ENCODE data around the gene PFN1.

PFN1 gene

GRCh38 chr17:4948166-4948930, at the start of gene PFN1:
Gene PFN1, minus strand, starts transcription at chr17:4948530. Its CDS starts 136 bp downstream, at chr17:4948394.
- DNase-seq (ENCODE audit: low read depth, low spot score) = peak; percentile 78

- peak; percentile 77 for DNase-seq (ENCODE audit: low read depth, low spot score)
These were observed 49.1 kb upstream of the PFN1 start, which contains the start of the genes INCA1 and KIF1C for GRCh38 chr17:4997302-4998026. Gene INCA1, minus strand, starts transcription at chr17:4997522. Its CDS starts 3,085 bp downstream, at chr17:4994437. Gene KIF1C, plus strand, starts transcription at chr17:4997950. Its CDS starts 2,297 bp downstream, at chr17:5000247.

DNA sequence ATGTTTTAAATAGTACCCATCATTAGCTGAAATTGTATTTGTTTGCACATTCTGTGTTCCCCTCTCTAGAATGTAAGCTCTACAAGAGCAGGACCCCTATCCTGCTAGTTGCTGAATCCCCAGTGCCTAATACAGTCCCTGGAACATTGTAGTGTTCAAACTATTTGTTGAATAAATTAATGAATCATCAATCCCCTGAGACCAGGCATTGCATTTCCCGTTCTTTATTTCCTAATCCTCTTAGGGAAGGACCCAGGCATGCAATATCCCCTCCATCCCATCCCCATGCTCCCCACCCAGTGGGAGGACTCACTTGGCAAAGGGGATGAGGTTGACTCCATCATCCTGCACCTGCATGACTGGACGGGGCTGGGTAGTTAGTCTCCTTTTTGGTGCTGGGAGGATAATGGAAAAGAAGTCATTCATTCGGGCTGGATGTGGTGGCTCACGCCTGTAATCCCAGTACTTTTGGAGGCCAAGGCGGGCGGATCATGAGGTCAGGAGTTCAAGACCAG, 45.8 kb upstream of the PFN1 start:
- no peak for DNase-seq (ENCODE audit: low read depth, low spot score)

DNA sequence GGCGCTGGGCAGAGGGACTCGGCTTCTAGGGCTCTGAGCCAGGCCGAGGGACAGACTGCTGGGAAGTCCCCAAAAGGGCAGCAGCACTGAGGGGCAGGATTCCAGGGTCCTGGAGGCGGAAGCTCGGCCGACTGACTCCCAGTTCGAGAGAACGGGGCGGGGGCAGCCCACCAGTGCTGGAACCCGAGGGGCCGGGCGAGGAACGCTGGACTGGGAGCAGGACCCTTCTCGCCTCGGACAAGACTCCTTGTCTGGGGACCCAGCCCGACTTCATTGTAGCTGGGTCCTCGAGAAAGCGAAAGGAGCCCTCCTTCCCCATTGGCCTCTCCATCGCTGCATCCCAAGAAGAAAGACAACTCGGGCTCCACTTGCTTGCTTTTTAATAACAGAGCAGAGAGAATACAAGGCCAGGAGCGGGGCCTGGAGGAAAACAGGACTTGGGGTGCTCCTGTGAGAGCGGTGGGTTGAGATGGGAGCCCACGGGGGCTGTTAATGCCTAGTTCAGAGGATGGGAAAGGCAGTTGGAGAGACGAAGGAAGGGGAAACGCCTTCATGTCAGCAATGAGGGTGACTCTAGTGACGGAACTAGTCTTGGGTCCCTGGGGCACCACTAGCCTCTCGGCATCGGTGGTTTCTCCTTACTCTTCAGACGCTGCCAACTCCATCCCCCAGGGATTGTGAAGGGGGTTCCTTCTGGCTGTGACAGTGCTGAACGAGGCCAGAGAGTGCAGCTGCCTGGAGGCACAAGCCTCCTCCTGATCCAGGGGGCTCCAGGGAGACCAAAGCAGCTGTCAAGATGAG, 39.6 kb upstream of the PFN1 start:
- DNase-seq (ENCODE audit: low read depth, low spot score) = no peak

GRCh38 chr17:4986951-4987766, 38.8 kb upstream of the PFN1 start, which contains the start of gene CAMTA2:
Gene CAMTA2, minus strand, starts transcription at chr17:4987675. Its CDS starts 1,453 bp downstream, at chr17:4986222.
- DNase-seq (ENCODE audit: low read depth, low spot score) = peak; percentile 77

- DNase-seq (ENCODE audit: low read depth, low spot score) = no peak
These were observed 38.1 kb upstream of the PFN1 start for GRCh38 chr17:4986403-4986802.

- no peak for DNase-seq (ENCODE audit: low read depth, low spot score)
These were observed 34.0 kb upstream of the PFN1 start for GRCh38 chr17:4982305-4982704.

DNA sequence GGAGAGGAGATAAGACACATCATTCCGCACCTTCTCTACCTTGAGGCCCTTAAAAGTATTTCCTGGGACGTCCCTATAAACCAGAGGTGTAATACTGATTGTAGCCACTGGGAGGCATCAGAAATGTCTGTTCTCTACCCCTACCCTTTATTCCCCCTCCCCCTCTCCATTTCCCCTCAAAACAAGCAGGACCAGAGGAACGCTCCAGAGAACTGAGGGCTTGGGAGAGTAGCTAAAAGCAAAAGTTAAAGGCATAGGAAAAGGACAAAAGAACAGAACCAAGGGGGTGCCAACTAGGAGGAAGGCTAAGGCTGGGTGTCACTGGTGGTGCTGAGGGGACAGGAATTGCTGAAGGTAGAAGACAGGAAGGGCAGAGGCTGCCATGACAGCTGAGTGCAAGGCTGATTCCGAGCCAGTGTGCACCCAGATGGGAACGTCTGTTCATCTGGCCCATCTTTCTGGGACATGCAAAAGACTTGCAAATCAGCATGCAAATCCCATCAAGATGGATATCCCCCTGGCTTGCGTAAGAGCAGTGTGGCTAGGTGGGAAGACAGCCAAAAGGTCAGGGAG, 32.4 kb upstream of the PFN1 start:
- no peak for DNase-seq (ENCODE audit: low read depth, low spot score)

- DNase-seq (ENCODE audit: low read depth, low spot score) = no peak
These were observed 30.4 kb upstream of the PFN1 start for GRCh38 chr17:4978726-4979125.

- DNase-seq (ENCODE audit: low read depth, low spot score) = no peak
These were observed 25.9 kb upstream of the PFN1 start for GRCh38 chr17:4974115-4974670.

DNA sequence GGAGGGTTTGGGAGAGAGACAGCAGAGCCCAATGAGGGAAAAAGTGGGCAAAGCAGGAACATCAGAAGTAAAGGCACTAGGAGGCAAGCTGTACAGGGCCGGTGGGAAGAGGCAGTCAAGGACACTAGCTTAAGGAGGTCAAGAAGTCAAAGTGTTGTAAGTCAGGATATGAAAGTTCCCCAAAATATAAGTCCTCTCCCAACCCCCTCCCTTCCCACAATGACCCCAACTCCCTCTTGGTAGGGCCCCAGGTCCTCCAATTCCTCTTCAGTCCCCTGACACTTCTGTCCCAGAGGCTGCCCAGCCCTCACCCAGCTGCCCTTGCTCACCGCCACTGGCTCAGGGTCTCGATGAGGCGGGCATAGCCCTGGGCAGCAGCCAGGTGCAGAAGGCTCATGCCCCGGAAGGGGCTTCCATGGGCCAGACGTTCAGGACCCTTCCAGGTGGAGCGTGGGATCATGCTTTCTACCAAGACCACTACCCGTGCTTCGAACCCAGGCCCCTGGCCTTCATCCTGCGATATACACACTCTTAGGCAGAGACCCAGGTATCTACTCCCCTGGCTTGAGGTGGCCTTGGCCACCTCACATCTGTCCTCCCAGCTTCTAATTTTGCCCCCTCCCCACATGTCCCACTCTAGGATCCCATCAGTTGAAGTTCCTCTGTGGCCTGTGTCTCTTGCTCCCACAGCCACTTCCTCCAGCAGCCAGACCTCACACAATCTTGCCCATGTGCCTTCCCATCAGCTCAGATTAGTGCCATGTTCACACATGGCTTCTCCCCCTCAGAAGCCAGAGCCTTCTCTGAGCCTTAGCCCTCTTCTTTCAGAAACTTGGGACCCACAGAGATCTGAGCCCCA, 25.2 kb upstream of the PFN1 start:
- no peak for DNase-seq (ENCODE audit: low read depth, low spot score)

DNA sequence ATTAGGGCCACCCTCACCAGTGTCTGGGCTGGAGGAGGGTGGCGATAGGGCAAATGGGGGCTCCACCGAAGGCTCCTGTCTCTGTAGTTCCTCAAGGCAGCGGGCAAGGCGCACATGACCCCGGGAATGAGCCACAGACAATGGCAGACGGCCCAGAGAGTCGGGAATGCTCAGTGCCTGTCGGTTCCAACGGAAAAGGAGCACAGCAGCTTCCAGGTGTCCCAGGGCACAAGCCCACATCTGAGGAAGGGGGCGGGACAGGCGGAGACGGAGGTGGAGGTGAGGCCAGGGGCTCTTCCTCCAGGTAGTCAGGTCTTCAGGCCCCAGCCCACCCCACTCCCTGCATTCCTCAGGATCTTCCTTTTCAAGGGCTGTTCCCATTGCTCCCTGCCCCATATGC, 24.4 kb upstream of the PFN1 start:
- DNase-seq (ENCODE audit: low read depth, low spot score) = no peak

DNA sequence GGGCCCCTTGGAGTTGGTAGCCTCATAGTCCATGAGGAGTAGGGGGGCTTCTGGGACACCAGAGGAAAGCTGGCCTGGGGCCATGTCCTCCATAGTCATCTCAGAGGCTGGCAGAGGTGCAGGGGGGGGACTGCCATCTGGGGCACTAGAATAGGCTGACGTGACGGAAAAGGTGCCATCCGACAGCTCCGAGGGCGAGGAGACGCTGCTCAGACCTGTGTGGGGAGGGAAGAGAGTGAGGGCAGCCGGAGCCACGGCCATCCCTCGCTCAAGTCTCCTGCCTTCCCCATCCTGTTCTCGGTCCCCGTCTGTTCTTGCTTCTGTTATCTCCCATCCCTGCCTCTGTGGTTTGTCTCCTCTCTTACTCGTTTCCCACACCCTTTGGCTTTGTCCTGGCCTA, 24.0 kb upstream of the PFN1 start:
- no peak for DNase-seq (ENCODE audit: low read depth, low spot score)

- no peak for DNase-seq (ENCODE audit: low read depth, low spot score)
These were observed 23.5 kb upstream of the PFN1 start for GRCh38 chr17:4971826-4972225.

DNA sequence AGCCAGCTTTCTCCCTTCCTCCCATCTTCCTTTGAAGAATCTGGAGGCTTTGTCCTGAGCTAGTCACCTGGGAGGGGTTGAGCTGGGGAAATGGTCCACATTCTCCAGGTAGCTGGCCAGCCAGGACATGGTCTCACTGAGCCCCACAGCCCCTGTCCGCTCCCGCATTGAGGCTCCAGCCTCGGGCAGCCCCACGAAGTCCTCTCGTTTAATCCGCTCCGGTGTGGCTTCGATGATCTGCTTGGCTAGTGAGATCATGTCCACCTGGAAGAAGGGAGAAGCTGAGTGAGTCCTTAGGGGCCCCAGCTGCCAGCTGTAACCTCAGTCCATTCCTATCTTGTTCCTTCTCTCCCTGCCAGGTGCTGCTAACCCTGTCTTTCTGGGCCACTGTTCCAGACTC, 21.9 kb upstream of the PFN1 start:
- DNase-seq (ENCODE audit: low read depth, low spot score) = no peak

DNA sequence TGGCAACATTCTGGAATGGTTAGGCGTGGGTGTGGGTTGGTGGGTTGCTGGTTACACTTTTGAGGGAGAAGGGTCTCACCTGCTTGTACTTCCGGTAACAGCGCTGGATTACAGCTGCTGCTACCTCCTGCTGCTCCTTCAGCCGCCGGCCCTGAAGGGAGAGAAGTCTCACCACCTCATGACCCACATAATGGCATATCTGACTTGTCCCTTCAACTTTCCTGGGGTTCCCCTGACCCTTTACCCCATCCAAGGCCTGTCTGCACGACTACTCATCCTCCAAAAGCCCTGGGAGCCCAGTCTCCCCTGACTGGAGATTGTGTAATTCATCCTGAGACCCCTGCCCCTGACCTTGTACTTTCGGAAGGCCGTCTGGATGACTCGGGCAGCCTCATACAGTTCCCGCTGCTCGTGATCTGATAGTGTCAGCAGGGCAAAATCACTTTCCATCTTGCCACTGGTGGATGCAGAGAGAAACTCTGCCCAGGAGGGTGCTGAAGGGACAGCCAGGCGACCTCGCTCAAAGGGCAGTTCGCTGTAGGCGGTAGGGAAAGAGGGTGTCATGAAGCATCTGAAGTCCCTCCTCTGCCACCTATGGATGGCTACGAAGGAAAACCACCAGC, 21.3 kb upstream of the PFN1 start:
- DNase-seq (ENCODE audit: low read depth, low spot score) = no peak

- DNase-seq (ENCODE audit: low read depth, low spot score) = no peak
These were observed 20.8 kb upstream of the PFN1 start for GRCh38 chr17:4969047-4969550.

GRCh38 chr17:4968486-4969046, 20.2 kb upstream of the PFN1 start:
- no peak for DNase-seq (ENCODE audit: low read depth, low spot score)
